ENCODE data around the gene ERRFI1. TPM values are rescaled to one million over a fixed set of nuclear protein-coding genes. Genes with fewer than 3 reads are reported as not detected.
A peak's percentile ranks its signal among the peaks of the same experiment; 100 is the strongest.

ERRFI1 gene
- total and polyA plus RNA-seq, 2 of the 8 experiments (the other 6 are each of a cell fraction or from before 2014, with no cell fraction given) = 23.4 to 46.1 TPM

- no peak overlapping the region for H3K14ac ChIP-seq (ENCODE audit: insufficient read length)
These were observed 943 bp downstream of the ERRFI1 start for GRCh38 chr1:8025061-8025670.

More at GRCh38 chr1:8025061-8025670, 943 bp downstream of the ERRFI1 start:
- Histone ChIP-seq H3K4me2 (ENCODE audit: insufficient read depth in 1 of 2, low read depth in 2 of 2, low read length in 2 of 2) (peak overlapping the region; percentile 97 to 100), H3K18ac (ENCODE audit: extremely low read depth, low read length) (no peak overlapping the region), H4K20me1 (replicated peaks in 1 of 2; ENCODE audit: control insufficient read depth in 1 of 2, insufficient read depth in 2 of 2, low read length in 2 of 2) (peaks cover 10 to 12% of the 10 kb centered on the region in 2 experiments), H2BK120ac (replicated peaks; ENCODE audit: low read depth, low read length) (no peak overlapping the region), H3K9ac (replicated peaks in 1 of 4; ENCODE audit: extremely low read depth in 1 of 4, low read depth in 3 of 4, low read length in 3 of 4) (peak overlapping the region; percentile 6 to 97 (median 70); a peak in 6 of 7 replicates), H3K23me2 (ENCODE audit: low read depth, low read length) (peaks cover 8% of the 10 kb centered on the region), H3K36me3 (ENCODE audit: control insufficient read depth in 2 of 4, insufficient read depth in 4 of 4, low read length in 3 of 4) (no peaks in the 10 kb centered on the region), H2AK5ac (ENCODE audit: low read depth, low read length) (no peak overlapping the region), H3K27me3 (replicated peaks in 1 of 4; ENCODE audit: control insufficient read depth in 3 of 4, extremely low read depth in 1 of 4, insufficient read depth in 3 of 4, low read length in 3 of 4) (peaks cover 0 to 8% (median 6%) of the 10 kb centered on the region in 4 experiments; a peak in 5 of 7 replicates), H2BK20ac (ENCODE audit: low read length) (no peak overlapping the region), H3K4me3 (ENCODE audit: extremely low read depth in 1 of 4, insufficient read depth in 2 of 4, low read depth in 3 of 4, low read length in 4 of 4) (peak overlapping the region; percentile 57 to 85 (median 66)), H2AFZ (ENCODE audit: low read length) (no peak overlapping the region), H3K27ac (ENCODE audit: low read depth, low read length) (no peak overlapping the region), H3K4me1 (replicated peaks in 1 of 4; ENCODE audit: control insufficient read depth in 3 of 4, insufficient read depth in 4 of 4, low read length in 3 of 4) (peaks cover 11 to 25% (median 20%) of the 10 kb centered on the region in 4 experiments), H4K8ac (ENCODE audit: extremely low read depth, insufficient read depth, low read length) (no peak overlapping the region), H3K79me2 (ENCODE audit: control insufficient read depth in 1 of 2, insufficient read depth in 2 of 2, low read length in 2 of 2) (peaks cover 16 to 57% of the 10 kb centered on the region in 2 experiments), H2BK12ac (ENCODE audit: low read depth, low read length) (no peak overlapping the region), H4K5ac (ENCODE audit: insufficient read length, low read depth, low read length) (no peak overlapping the region), H3K4ac (replicated peaks; ENCODE audit: insufficient read length, low read depth, low read length) (no peak overlapping the region), H4K91ac (replicated peaks; ENCODE audit: insufficient read length, low read length) (no peak overlapping the region), H2BK5ac (ENCODE audit: low read depth, low read length) (no peak overlapping the region), H3K79me1 (ENCODE audit: low read depth, low read length) (no peaks in the 10 kb centered on the region), H2BK15ac (ENCODE audit: low read length) (no peak overlapping the region), H3K56ac (replicated peaks; ENCODE audit: insufficient read length, low read depth, low read length) (no peak overlapping the region), H3K9me3 (ENCODE audit: insufficient read depth in 2 of 2, low read depth in 1 of 2, low read length in 1 of 2) (no peaks in the 10 kb centered on the region), H3K23ac (ENCODE audit: insufficient read length) (no peak overlapping the region)
- ChIA-PET POLR2A (ENCODE audit: partially characterized antibody) (interaction anchor here (0.6 to 1.8 kb wide), 8 partner anchors 10 to 293 kb away, joined by 3 to 12 read pairs (median 3); partner anchors contain the start of gene SLC45A1), CTCF (ENCODE audit: partially characterized antibody) (interaction anchor here (1.0 to 2.7 kb wide), 4 partner anchors 10 to 291 kb away, joined by 3 to 18 read pairs (median 4); no protein-coding TSS in a partner anchor)
- DNase-seq (ENCODE audit: low read depth in 1 of 2, low spot score in 2 of 2) (no peak), FAIRE-seq (no peak)
- WGBS, 2 experiments (ENCODE audit: extremely low coverage in 1 of 2, insufficient coverage in 1 of 2, insufficient read length in 1 of 2, insufficient replicate concordance in 2 of 2, low coverage in 1 of 2, low lambda C conversion rate in 2 of 2, missing lambda C conversion rate in 1 of 2) = 3% methylated on average over 19 of the region's 19 CpGs; no CpG with 5 or more reads in 1 of the 2 experiments
- no peak; a peak in 1 of 4 replicates for TF ChIP-seq SIN3A (conservative IDR thresholded peaks at IDR 0.05 in 1 of 2, IDR thresholded peaks at IDR 0.05 in 1 of 2; ENCODE audit: low read depth in 1 of 2, low read length in 2 of 2)
- peak; percentile 37 for TF ChIP-seq ASH2L (IDR thresholded peaks at IDR 0.05; ENCODE audit: low read length)
- no peak for TF ChIP-seq NRF1 (IDR thresholded peaks at IDR 0.05; ENCODE audit: low read depth, low read length)
- TF ChIP-seq CBX5 (IDR thresholded peaks at IDR 0.05; ENCODE audit: low read depth, low read length) = no peak
- TF ChIP-seq CEBPB (IDR thresholded peaks at IDR 0.05; ENCODE audit: low read depth, low read length) = no peak
- TF ChIP-seq BCL11A (IDR thresholded peaks at IDR 0.05; ENCODE audit: low read depth in 2 of 2, low read length in 2 of 2) = no peak
- peak; percentile 11 for TF ChIP-seq RNF2 (IDR thresholded peaks at IDR 0.05; ENCODE audit: borderline replicate concordance, low read depth, low read length, missing control alignments, poor library complexity, severe bottlenecking)

All from H1 (cell line).